ENCODE measurements around the gene NLK.
A peak's percentile ranks its signal among the peaks of the same experiment; 100 is the strongest.
"Not testable (repeated sequence)": the region's sequence is repeated elsewhere in the genome, so short reads cannot be mapped to it uniquely, and the experiment has no call there.

The NLK gene

DNA sequence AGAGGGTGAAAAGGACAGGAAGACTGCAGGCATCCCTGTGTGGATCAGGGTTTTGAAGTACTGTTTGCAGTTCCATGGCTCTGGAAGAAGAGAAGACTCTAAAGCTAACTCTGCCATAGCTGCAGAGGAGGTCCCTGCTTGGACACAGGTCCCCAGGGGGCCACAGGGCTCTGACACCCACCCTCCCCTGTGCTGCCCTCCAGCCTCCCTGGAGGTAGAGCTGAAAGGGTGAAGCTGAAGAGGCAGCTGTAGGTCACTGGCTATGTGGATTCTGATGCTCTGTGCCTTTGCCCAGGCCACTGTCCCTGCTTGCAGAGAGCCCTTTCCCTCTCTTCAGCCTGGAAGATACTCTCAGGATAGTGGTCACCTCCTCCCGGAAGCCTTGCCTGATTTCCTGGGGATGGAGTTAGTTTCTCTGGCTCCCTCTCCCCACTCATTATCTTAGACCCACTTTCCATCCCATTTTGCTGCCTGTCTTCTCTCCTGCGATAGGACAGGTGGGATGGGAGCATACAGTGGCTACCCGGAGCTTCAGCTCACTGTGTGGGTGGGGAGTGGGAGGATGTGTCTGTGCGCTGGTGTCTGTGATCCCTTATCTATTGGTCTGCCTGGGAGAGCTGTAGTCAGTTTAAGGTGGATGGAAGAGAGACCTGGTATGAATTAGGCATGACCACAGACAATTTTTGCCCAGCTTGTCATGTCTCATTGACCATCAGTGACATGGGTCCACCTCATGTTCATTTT, 186.7 kb downstream of the NLK start:
- no peak for DNase-seq (ENCODE audit: low read depth, low spot score)
- TF ChIP-seq, protein P1, sequence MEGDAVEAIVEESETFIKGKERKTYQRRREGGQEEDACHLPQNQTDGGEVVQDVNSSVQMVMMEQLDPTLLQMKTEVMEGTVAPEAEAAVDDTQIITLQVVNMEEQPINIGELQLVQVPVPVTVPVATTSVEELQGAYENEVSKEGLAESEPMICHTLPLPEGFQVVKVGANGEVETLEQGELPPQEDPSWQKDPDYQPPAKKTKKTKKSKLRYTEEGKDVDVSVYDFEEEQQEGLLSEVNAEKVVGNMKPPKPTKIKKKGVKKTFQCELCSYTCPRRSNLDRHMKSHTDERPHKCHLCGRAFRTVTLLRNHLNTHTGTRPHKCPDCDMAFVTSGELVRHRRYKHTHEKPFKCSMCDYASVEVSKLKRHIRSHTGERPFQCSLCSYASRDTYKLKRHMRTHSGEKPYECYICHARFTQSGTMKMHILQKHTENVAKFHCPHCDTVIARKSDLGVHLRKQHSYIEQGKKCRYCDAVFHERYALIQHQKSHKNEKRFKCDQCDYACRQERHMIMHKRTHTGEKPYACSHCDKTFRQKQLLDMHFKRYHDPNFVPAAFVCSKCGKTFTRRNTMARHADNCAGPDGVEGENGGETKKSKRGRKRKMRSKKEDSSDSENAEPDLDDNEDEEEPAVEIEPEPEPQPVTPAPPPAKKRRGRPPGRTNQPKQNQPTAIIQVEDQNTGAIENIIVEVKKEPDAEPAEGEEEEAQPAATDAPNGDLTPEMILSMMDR (IDR thresholded peaks at IDR 0.05; ENCODE audit: low read depth, low read length) = no peak
- in situ Hi-C loops (cut with HindIII; ENCODE audit: low sequenced_read_pairs) = no loop called here
- H3K4me3 ChIP-seq (ENCODE audit: low read depth, low read length) = no peak overlapping the region

DNA sequence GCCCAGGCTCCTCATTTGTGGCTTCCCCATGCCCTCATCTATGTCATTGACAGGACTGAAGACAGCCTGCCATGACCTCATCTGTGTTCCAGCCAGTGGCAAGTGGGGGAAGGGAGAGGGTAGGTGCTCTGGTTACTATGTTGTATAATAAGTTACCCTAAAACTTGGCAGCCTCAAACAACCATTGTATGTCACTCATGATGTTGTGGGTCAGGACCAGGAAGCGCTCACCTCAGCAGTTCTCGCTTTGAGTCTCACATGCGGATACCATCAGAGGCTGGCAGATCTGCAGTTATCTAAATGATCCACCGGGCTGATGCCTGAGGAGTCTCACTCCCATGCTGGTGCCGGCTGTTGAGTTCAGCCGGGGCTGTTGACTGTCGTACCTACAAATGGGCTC, 187.5 kb downstream of the NLK start:
- TF ChIP-seq, protein P1 (IDR thresholded peaks at IDR 0.05; ENCODE audit: low read depth, low read length) = no peak
- no peak for DNase-seq (ENCODE audit: low read depth, low spot score)
- in situ Hi-C loops (cut with HindIII; ENCODE audit: low sequenced_read_pairs) = no loop called here
- no peak overlapping the region for H3K4me3 ChIP-seq (ENCODE audit: low read depth, low read length)

DNA sequence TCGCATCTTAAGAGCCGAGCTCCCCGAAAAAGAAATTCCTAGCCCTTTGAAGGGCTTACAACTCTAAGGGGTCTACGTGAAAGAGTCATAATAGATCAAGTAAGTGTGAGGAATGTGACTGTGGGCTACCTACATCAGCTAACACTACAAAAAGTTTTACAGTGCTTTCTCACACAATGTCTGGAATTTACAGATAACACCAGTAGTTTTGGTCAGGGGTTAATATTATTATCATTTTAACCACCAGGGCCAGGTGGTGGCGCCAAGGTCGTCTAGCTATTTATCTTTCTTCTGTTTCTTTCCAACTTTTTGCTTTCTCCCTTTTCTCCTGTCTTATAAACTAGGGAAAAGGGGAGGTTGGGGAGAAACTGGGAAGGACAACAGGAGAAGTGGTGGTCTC, 188.1 kb downstream of the NLK start:
- not testable (repeated sequence) for DNase-seq (ENCODE audit: low read depth, low spot score)

DNA sequence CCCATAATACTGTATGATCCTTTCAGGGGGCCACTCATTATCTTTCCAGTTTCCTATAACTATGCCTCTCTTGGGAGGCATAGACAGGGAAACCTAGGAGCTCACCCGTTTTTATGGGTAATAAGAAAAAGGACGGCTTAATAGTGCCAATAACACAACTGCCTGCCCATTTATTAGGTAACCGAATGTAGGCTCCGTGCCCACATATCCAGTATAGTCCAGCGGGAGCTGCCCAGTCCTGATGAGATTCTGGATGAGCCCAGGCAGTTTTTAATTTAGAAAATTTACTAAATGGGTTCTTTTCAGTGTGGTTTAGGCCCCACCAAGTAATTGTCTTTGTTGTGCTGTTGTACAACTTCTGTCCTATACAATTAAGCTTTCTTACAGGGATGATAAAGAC, 189.1 kb downstream of the NLK start:
- in situ Hi-C loops (cut with HindIII; ENCODE audit: low sequenced_read_pairs); DNase-seq (ENCODE audit: low read depth, low spot score); H3K4me3 ChIP-seq (ENCODE audit: low read depth, low read length): not testable (repeated sequence)

More for the DNA sequence above, 188.1 kb downstream of the NLK start:
- in situ Hi-C loops (cut with HindIII; ENCODE audit: low sequenced_read_pairs); H3K4me3 ChIP-seq (ENCODE audit: low read depth, low read length): not testable (repeated sequence)

DNA sequence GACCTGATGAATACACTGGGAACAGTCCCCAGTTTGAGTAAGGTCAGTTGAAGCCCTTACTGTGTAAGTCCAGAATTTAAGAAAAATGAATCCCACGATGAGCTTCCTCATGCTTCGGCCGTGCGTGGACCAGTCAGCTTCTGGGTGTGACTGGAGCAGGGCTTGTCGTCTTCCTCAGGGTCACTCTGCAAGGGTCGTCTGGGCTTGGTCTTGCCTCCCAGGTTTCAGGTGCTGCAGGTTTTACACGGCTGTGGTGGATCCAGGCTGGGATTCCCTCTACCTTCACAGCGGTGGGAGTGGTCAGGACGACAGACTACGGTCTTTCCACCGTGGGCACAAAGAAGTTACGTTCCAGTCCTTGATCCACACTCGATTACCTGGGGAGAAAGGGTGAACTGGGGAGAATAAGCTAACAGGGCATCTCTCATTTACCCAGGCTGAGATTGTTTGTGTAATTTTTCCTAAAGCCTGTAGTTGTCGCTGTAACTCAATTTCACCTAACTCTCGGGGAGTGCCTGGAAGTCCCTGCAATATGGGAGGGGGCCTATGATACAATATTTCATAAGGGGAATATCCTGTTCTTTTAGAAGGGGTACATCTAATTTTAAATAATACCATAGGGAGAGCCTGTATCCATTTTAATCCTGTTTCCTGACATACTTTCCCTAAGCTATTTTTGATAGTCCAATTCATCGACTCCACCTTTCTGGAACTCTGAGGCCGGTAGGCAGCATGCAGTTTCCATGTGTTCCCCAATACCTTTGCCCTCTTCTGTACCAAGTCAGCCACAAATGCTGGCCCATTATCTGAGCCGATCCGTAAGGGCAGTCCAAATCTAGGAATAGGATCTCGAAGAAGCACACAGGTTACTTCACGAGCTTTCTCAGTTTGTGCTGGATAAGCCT, 190.7 kb downstream of the NLK start:
- in situ Hi-C loops (cut with HindIII; ENCODE audit: low sequenced_read_pairs); H3K4me3 ChIP-seq (ENCODE audit: low read depth, low read length); DNase-seq (ENCODE audit: low read depth, low spot score): not testable (repeated sequence)
- TF ChIP-seq, protein P1 (IDR thresholded peaks at IDR 0.05; ENCODE audit: low read depth, low read length) = peak; percentile 41

DNA sequence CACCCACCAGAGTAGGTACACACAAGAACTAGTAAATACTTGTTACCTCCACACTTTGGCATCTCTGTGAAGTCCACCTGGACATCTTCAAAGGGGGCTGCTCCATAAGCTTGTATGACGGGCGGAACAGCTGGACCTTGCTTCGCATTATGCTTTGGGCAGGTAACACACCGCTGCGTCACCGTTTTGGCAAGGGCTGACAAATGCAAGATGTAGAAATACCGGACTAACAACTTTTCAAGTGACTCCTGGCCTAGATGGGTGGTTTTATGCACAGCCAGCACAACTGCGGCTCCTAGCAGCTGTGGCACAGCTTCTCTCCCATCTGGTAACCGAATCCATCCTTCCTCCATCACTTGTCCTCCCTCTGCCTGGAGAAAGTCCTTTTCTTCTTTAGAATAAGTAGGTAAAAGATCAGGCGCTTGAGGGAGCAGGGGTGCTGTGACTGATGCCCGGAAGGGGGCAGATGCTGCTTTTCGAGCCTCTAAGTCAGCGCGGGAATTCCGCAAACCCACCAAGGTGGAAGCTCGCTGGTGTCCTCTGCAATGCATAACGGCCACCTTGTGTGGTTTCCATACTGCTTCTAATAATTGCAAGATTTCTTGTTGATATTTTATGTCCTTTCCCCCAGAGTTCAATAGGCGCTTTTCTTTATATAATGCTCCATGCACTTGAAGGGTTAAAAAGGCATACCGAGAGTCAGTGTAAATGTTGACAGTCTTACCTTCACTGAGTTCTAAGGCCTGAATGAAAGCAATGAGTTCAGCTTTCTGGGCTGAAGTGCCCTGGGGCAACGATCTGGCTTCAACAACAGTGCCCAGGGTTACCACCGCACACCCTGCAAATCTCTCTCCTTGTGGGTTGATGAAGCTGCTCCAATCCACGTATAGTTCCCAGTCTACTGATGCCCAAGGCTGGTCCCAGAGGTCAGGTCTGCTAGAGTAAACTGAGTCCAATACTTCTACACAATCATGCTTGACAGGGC, 191.7 kb downstream of the NLK start:
- DNase-seq (ENCODE audit: low read depth, low spot score); in situ Hi-C loops (cut with HindIII; ENCODE audit: low sequenced_read_pairs); H3K4me3 ChIP-seq (ENCODE audit: low read depth, low read length): not testable (repeated sequence)

DNA sequence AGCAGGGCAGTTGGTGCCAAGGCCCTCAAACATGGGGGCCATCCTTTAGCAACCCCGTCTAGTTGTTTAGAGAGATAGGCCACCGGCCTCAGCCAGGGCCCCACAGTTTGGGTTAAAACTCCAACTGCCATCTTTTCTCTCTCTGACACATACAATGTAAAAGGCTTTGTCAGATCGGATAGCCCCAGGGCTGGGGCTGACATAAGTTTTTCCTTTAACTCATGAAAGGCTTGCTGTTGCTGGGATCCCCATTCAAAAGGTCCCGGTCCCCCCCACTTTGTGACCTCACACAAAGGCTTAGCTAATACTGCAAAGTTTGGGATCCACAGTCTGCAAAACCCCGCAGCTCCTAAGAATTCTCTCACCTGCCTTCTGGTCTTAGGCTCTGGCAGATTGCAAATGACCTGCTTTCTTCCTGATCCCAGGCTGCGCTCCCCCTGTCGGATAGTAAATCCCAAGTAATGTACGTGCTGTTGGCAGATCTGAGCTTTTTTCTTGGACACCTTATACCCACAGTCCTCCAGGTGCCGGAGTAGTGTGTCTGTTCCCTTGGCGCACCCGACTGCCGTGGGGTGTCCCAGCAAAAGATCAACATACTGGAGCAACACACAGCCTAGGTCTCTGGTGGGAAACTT, 192.7 kb downstream of the NLK start:
- DNase-seq (ENCODE audit: low read depth, low spot score); H3K4me3 ChIP-seq (ENCODE audit: low read depth, low read length); in situ Hi-C loops (cut with HindIII; ENCODE audit: low sequenced_read_pairs): not testable (repeated sequence)

DNA sequence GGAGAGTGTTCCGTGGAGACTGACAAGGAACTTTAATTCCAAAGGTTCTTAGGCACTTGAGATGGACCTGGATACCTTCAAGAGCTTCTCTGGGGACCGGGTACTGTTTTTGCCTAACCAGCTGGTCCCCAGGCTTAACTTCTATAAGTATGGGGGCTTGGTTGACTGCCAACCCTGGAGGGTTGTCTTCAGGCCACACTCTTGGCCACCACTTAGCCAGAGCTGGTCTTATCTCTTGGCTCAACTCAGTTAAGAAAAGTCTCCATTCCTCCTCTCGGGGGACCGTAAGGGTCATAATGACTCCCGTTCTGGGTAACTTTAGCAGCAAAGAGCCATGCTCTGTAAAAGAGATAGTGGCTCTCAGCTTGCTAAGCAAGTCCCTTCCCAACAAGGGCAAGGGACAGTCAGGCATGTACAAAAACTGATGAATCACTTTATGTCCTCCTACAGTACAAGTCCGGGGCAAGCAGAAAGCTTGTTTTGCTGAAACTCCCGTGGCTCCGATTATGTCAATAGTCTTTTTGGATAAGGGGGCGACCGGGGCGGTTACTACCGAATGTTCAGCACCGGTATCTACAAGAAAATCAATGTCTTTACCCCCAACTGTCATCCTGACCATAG, 193.7 kb downstream of the NLK start:
- in situ Hi-C loops (cut with HindIII; ENCODE audit: low sequenced_read_pairs); DNase-seq (ENCODE audit: low read depth, low spot score); H3K4me3 ChIP-seq (ENCODE audit: low read depth, low read length): not testable (repeated sequence)

DNA sequence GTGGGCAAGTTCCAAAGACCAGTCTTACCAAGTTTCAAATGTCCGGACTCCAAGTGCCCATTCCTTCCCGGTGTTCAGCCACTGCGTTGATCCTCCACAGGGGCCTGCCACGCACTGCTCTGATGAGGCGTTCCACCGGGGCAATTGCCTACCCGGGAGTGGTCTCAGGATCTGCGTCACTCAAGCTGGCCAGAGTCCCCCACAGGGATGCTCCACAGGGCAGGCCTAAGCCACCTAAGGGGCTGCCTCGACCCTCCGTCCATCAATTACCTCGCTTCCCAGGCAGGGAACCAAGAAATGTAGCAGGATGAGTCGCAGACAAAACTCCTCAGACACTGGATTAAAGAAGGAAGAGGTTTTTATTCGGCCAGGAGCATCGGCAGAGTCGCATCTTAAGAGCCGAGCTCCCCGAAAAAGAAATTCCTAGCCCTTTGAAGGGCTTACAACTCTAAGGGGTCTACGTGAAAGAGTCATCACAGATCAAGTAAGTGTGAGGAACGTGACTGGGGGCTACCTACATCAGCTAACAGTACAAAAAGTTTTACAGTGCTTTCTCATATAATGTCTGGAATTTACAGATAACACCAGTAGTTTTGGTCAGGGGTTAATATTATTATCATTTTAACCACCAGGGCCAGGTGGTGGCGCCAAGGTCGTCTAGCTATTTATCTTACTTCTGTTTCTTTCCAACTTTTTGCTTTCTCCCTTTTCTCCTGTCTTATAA, 196.2 kb downstream of the NLK start:
- DNase-seq (ENCODE audit: low read depth, low spot score); H3K4me3 ChIP-seq (ENCODE audit: low read depth, low read length); in situ Hi-C loops (cut with HindIII; ENCODE audit: low sequenced_read_pairs): not testable (repeated sequence)

Measured in astrocyte of the spinal cord (primary cell).